Measurements from ENCODE around the gene TRIM14. TPM values are rescaled to one million over a fixed set of nuclear protein-coding genes. Genes with fewer than 3 reads are reported as not detected.

The TRIM14 gene
- total RNA-seq, 4 donors from 2014 or later: 9.4 to 16.8 (median 10.1) TPM

DNA sequence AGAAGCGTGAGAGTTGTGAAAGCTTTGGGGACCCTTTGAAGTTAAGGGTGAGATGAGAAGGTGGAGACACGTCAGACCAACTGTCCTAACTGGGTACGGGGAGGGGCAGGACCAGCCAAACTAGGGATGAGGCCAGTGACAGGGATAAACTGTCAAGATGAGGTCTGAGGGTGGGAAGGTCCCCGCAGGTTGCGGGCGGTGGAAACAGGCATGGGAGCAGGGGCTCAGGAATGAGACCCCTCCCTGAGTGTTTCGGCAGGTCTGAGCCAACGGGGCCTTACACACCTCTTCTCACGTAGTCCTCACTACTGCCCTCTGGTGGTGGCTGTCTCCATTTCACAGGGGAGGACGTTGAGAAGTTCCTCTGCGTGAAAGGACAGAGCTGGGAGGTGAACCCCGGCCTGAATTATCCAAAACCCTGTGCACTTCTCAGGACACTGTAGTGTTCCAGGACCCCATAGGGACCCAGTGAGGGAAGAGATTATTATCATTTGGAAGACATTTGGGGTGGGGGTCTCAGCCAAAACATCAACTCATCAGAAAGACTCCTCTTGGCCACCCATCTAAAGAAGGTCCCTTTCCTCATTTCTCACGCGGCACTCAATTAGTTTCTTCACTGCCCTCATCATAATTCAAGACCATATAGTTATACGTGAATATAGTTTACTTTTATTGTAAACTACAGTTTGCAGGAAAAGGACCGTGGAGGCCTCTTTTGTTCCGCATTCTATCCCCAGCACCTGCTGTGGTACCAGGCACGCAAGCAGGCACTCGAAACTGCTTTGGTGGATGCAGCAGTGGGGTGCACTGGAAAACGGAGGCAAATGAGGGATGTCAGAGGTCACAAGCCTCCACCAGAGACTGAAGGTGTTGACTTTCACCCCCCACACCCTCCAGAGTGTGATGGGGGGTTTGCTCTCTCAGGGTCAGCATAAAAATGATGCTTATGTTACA lies 84.2 kb downstream of the TRIM14 start:
- Histone ChIP-seq H3K27ac (no peak overlapping the region), H3K4me3 (no peak overlapping the region), H3K36me3 (no peaks in the 10 kb centered on the region), H3K9me3 (no peaks in the 10 kb centered on the region), H3K4me1 (peaks cover 0 to 6% (median 0%) of the 10 kb centered on the region in 4 donors), H3K27me3 (no peaks in the 10 kb centered on the region)
- 36 to 37% methylated on average over 20 of the region's 20 CpGs for WGBS, 2 donors
- peak; percentile 85 to 97 for DNase-seq (ENCODE audit: low spot score in 2 of 2)
- TF ChIP-seq, protein P1, sequence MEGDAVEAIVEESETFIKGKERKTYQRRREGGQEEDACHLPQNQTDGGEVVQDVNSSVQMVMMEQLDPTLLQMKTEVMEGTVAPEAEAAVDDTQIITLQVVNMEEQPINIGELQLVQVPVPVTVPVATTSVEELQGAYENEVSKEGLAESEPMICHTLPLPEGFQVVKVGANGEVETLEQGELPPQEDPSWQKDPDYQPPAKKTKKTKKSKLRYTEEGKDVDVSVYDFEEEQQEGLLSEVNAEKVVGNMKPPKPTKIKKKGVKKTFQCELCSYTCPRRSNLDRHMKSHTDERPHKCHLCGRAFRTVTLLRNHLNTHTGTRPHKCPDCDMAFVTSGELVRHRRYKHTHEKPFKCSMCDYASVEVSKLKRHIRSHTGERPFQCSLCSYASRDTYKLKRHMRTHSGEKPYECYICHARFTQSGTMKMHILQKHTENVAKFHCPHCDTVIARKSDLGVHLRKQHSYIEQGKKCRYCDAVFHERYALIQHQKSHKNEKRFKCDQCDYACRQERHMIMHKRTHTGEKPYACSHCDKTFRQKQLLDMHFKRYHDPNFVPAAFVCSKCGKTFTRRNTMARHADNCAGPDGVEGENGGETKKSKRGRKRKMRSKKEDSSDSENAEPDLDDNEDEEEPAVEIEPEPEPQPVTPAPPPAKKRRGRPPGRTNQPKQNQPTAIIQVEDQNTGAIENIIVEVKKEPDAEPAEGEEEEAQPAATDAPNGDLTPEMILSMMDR (IDR thresholded peaks at IDR 0.05): peak; percentile 77 to 90 (median 80)
- TF ChIP-seq EP300 (IDR thresholded peaks at IDR 0.05) (peak in 1 of 2 donors; percentile 41), POLR2A (IDR thresholded peaks at IDR 0.05) (no peak)

DNA sequence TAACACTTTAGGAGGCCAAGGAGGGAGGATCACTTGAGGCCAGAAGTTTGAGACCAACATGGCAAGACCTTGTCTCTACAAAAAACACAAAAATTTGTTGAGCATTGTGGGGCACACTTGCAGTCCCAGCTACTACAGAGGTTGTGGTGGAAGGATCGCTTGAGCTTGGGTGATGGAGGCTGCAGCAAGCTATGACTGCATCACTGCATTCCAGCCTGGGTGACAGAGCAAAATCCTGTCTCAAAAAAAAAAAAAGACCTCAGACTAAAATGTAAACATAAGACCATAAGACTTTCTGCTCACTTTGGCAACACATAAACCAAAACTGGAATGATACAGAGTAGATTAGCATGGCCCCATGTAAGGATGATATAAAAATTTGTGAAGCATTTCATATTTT lies 87.1 kb downstream of the TRIM14 start:
- no peak for TF ChIP-seq EP300 (IDR thresholded peaks at IDR 0.05)
- TF ChIP-seq, protein P1 (IDR thresholded peaks at IDR 0.05): no peak
- TF ChIP-seq POLR2A (IDR thresholded peaks at IDR 0.05): no peak
- WGBS, 2 donors: 77 to 90% methylated on average over 1 of the region's 1 CpG
- Histone ChIP-seq H3K27ac (no peak overlapping the region), H3K4me3 (no peak overlapping the region), H3K4me1 (peaks cover 0 to 6% (median 0%) of the 10 kb centered on the region in 4 donors), H3K36me3 (no peaks in the 10 kb centered on the region), H3K27me3 (no peaks in the 10 kb centered on the region), H3K9me3 (no peaks in the 10 kb centered on the region)
- no peak for DNase-seq (ENCODE audit: low spot score in 2 of 2)

DNA sequence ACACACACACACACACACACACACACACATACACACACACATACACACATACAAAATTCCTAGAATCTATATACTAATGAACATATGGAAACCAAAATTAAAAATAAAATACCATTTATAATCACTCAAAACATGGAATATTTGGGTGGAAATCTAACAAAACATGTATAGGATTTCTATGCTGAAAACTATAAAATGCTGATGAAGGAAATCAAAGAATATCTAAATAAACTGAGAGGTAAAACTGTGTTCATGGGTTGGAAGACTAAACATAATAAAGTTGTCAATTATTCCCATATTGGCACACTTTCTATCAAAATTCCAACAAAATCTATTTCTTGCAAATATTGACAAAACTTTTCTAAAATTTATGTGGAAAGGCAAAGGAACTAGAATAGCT lies 87.9 kb downstream of the TRIM14 start:
- Histone ChIP-seq H3K36me3 (no peaks in the 10 kb centered on the region), H3K9me3 (no peaks in the 10 kb centered on the region)

DNA sequence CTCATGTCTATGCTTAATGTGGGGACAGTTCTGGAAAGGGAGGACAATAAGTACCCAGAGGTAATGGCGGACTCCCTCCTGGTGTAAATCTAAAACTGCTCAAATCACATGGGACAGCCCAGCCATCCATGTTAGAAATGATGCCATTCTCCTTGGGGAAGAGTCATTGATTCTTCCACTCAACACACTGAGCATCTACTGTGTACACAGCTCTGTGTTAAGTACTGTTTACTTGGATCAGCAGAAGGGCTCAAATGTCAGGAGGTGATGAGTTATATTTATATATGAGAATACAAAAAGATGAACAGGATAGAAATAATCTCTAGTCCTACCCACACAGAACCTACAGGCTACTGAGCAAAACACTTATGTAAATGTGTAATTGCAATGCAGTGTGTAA lies 94.3 kb downstream of the TRIM14 start:
- H3K27ac ChIP-seq: no peak overlapping the region
- no peaks in the 10 kb centered on the region for H3K9me3 ChIP-seq
- H3K27me3 ChIP-seq: no peaks in the 10 kb centered on the region
- H3K36me3 ChIP-seq: peaks cover 0 to 24% (median 0%) of the 10 kb centered on the region in 3 donors
- 94% methylated on average over 1 of the region's 1 CpG for WGBS, 2 donors
- no peak for DNase-seq (ENCODE audit: low spot score in 2 of 2)
- TF ChIP-seq EP300 (IDR thresholded peaks at IDR 0.05): no peak
- H3K4me3 ChIP-seq: no peak overlapping the region
- no peaks in the 10 kb centered on the region for H3K4me1 ChIP-seq

More for the DNA sequence above, 87.9 kb downstream of the TRIM14 start:
- TF ChIP-seq, protein P1 (IDR thresholded peaks at IDR 0.05): no peak
- no peak for TF ChIP-seq EP300 (IDR thresholded peaks at IDR 0.05)
- Histone ChIP-seq H3K27me3 (no peaks in the 10 kb centered on the region), H3K4me3 (no peak overlapping the region), H3K27ac (no peak overlapping the region), H3K4me1 (peaks cover 0 to 6% (median 0%) of the 10 kb centered on the region in 4 donors)
- no peak for DNase-seq (ENCODE audit: low spot score in 2 of 2)

DNA sequence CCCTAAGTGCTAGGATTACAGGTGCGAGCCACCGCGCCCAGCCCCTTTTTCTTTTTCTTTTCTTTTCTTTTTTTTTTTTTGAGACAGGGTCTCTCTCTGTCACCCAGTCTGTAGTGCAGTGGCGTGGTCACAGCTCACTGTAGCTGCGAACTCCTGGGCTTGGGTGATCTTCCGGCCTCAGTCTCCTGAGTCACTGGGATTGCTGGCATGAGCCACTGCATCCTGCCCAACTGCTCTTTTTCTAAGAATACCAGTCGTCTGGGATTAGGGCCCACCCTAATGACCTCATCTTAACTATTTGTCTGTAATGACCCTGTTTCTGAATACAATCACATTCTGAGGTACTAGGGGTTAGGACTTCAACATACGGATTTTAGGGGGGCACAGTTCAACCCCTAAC lies 96.6 kb downstream of the TRIM14 start:
- H3K27me3 ChIP-seq: no peaks in the 10 kb centered on the region
- no peaks in the 10 kb centered on the region for H3K9me3 ChIP-seq
- TF ChIP-seq, protein P1 (IDR thresholded peaks at IDR 0.05): no peak
- TF ChIP-seq EP300 (IDR thresholded peaks at IDR 0.05): no peak
- TF ChIP-seq POLR2A (IDR thresholded peaks at IDR 0.05): no peak
- H3K4me1 ChIP-seq: no peaks in the 10 kb centered on the region
- no peak overlapping the region for H3K27ac ChIP-seq
- peaks cover 0 to 47% (median 11%) of the 10 kb centered on the region in 3 donors for H3K36me3 ChIP-seq
- WGBS, 2 donors: 76 to 78% methylated on average over 8 of the region's 8 CpGs
- H3K4me3 ChIP-seq: no peak overlapping the region
- no peak for DNase-seq (ENCODE audit: low spot score in 2 of 2)
